Measurements from ENCODE around the gene MYL11. TPM values are rescaled to one million over a fixed set of nuclear protein-coding genes. Genes with fewer than 3 reads are reported as not detected.

MYL11 gene
- polyA plus RNA-seq, 2 of the 4 experiments (the other 2 are of a cell fraction): 0.46 TPM; not detected in 1

GRCh38 chr16:30358990-30359870, 15.4 kb upstream of the MYL11 start:
- ATAC-seq (no peak), DNase-seq (ENCODE audit: low read depth in 1 of 2, low spot score in 1 of 2) (no peak)

GRCh38 chr16:30359871-30360170, 14.8 kb upstream of the MYL11 start:
- CTCF ChIA-PET: interaction anchor here (0.9 to 1.2 kb wide), 2 partner anchors 9 to 49 kb away, joined by 3 to 4 read pairs; no protein-coding TSS in a partner anchor
- H3K4me1 ChIP-seq: peaks cover 19% of the 10 kb centered on the region
- H3K4me2 ChIP-seq: no peak overlapping the region
- H3K4me3 ChIP-seq: no peak overlapping the region
- FAIRE-seq: no peak
- H3K9me3 ChIP-seq: no peaks in the 10 kb centered on the region
- no peak for DNase-seq (ENCODE audit: low read depth in 1 of 2, low spot score in 1 of 2)
- no peak for TF ChIP-seq ESRRA (IDR thresholded peaks at IDR 0.05; ENCODE audit: borderline replicate concordance, low read length)
- TF ChIP-seq KDM5A (IDR thresholded peaks at IDR 0.05): no peak
- TF ChIP-seq BCL3 (IDR thresholded peaks at IDR 0.05): no peak
- TF ChIP-seq RCOR1 (IDR thresholded peaks at IDR 0.05; ENCODE audit: low read depth, low read length): no peak
- TF ChIP-seq HOXB13 (CRISPR knock-in tag; IDR thresholded peaks at IDR 0.05; ENCODE audit: low read depth): no peak
- TF ChIP-seq HOXB5 (CRISPR knock-in tag; IDR thresholded peaks at IDR 0.05): no peak
- TF ChIP-seq GATA3 (IDR thresholded peaks at IDR 0.05; ENCODE audit: borderline replicate concordance): no peak
- no peak for TF ChIP-seq ZFP36 (IDR thresholded peaks at IDR 0.05; ENCODE audit: borderline replicate concordance, partially characterized antibody)
- TF ChIP-seq FOSB (CRISPR knock-in tag; IDR thresholded peaks at IDR 0.05): no peak
- no peak for TF ChIP-seq BHLHE40 (IDR thresholded peaks at IDR 0.05; ENCODE audit: low read depth, low read length)
- no peak for TF ChIP-seq ZNF302 (CRISPR knock-in tag; IDR thresholded peaks at IDR 0.05)
- no peak for TF ChIP-seq REST (IDR thresholded peaks at IDR 0.05)
- TF ChIP-seq CEBPB (IDR thresholded peaks at IDR 0.05): no peak
- no peak for TF ChIP-seq SMC3 (IDR thresholded peaks at IDR 0.05)
- TF ChIP-seq TP53 (CRISPR knock-in tag; IDR thresholded peaks at IDR 0.05): no peak
- TF ChIP-seq EHF (CRISPR knock-in tag; IDR thresholded peaks at IDR 0.05): no peak
- no peak for ATAC-seq
- POLR2A ChIA-PET: interaction anchor here (2.3 kb wide), 1 partner anchor 11 kb away, joined by 8 read pairs; no protein-coding TSS in a partner anchor
- no peak overlapping the region for H3K27ac ChIP-seq
- WGBS (ENCODE audit: missing lambda C conversion rate): 88% methylated on average over 6 of the region's 6 CpGs

More at GRCh38 chr16:30358990-30359870, 15.4 kb upstream of the MYL11 start:
- Histone ChIP-seq H3K9me3 (no peaks in the 10 kb centered on the region), H3K27ac (no peak overlapping the region), H3K4me1 (peaks cover 19% of the 10 kb centered on the region), H3K4me3 (no peak overlapping the region), H3K4me2 (no peak overlapping the region)
- WGBS (ENCODE audit: missing lambda C conversion rate): 92% methylated on average over 28 of the region's 28 CpGs
- TF ChIP-seq JUN (IDR thresholded peaks at IDR 0.05) (no peak), RCOR1 (IDR thresholded peaks at IDR 0.05; ENCODE audit: low read depth, low read length) (no peak), CBX8 (IDR thresholded peaks at IDR 0.05) (no peak), KDM5A (IDR thresholded peaks at IDR 0.05) (no peak), NR3C1 (IDR thresholded peaks at IDR 0.05) (no peak), GATA3 (IDR thresholded peaks at IDR 0.05; ENCODE audit: borderline replicate concordance) (no peak), USF2 (IDR thresholded peaks at IDR 0.05) (no peak), EHMT2 (IDR thresholded peaks at IDR 0.05; ENCODE audit: low read depth) (no peak), REST (IDR thresholded peaks at IDR 0.05) (no peak), ZC3H11A (IDR thresholded peaks at IDR 0.05) (no peak), MYC (IDR thresholded peaks at IDR 0.05; ENCODE audit: borderline replicate concordance, low read length) (no peak), ZNF302 (CRISPR knock-in tag; IDR thresholded peaks at IDR 0.05) (no peak), ZFP36 (IDR thresholded peaks at IDR 0.05; ENCODE audit: borderline replicate concordance, partially characterized antibody) (no peak), SREBF2 (IDR thresholded peaks at IDR 0.05) (no peak), TFCP2L1 (CRISPR knock-in tag; IDR thresholded peaks at IDR 0.05) (no peak)
- ChIA-PET POLR2A (interaction anchor here (0.8 to 2.3 kb wide), 2 partner anchors 12 to 36 kb away, joined by 3 to 8 read pairs; partner anchors contain the start of gene ZNF48), CTCF (interaction anchor here (0.9 to 1.2 kb wide), 2 partner anchors 13 to 50 kb away, joined by 3 to 4 read pairs; no protein-coding TSS in a partner anchor)
- no peak for FAIRE-seq
